ENCODE data around the gene TYMP.

Gene TYMP

DNA sequence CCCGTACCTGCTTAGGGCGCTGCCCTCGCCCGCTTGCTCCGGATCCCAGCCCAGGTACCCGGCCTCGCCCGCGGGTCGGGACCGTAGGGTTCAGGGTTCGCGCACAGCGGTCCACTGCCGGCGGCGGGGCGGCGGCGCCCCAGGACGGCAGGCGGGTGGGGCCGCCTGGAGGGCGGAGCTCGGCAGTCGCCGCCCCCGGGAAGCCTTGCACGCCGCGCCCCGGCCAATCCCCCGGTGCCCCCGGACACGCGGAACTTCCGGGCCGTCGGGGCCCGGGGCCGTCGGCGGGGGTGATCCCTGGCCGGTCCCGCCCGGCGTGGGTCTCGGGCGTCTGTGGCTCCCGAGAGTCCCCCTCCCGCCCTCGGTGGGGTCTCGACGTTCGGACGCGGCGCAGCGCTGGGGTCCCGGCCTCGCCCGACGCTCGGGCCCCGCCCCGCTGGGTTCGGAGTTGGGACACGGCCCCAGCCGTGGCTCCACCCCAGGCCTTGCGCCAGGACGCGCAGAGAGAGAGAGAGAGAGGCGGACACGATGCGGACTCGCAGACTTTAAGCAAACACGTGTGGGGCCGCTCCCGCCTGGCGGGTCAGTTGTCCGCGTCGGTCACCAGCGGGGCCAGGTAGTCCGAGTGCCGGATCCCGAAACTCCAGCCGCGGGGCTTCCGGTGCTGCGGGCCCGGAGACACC lies at the start of gene TYMP:
TSS of gene TYMP (minus strand) at position 116 of the 683 bp plus-strand sequence. CDS start 303 bp downstream, outside the sequence.
- peak; percentile 63 for DNase-seq

- DNase-seq: no peak
Observed at GRCh38 chr22:50578776-50579310, 49.0 kb upstream of the TYMP start.

GRCh38 chr22:50577987-50578775 lies 48.4 kb upstream of the TYMP start, which contains the start of gene CPT1B:
CPT1B (minus strand) TSS chr22:50578427; CDS start chr22:50577915, 512 bp downstream.
- DNase-seq: no peak

- DNase-seq: no peak
Observed at GRCh38 chr22:50577697-50577986, 47.8 kb upstream of the TYMP start.

GRCh38 chr22:50576806-50577696 lies 47.2 kb upstream of the TYMP start:
- DNase-seq: no peak

- peak; percentile 53 for DNase-seq
Observed at GRCh38 chr22:50576070-50576469, 46.3 kb upstream of the TYMP start.

- no peak for DNase-seq
Observed at GRCh38 chr22:50575426-50575941, 45.7 kb upstream of the TYMP start.

- no peak for DNase-seq
Observed at GRCh38 chr22:50574383-50574755, 44.6 kb upstream of the TYMP start.

DNA sequence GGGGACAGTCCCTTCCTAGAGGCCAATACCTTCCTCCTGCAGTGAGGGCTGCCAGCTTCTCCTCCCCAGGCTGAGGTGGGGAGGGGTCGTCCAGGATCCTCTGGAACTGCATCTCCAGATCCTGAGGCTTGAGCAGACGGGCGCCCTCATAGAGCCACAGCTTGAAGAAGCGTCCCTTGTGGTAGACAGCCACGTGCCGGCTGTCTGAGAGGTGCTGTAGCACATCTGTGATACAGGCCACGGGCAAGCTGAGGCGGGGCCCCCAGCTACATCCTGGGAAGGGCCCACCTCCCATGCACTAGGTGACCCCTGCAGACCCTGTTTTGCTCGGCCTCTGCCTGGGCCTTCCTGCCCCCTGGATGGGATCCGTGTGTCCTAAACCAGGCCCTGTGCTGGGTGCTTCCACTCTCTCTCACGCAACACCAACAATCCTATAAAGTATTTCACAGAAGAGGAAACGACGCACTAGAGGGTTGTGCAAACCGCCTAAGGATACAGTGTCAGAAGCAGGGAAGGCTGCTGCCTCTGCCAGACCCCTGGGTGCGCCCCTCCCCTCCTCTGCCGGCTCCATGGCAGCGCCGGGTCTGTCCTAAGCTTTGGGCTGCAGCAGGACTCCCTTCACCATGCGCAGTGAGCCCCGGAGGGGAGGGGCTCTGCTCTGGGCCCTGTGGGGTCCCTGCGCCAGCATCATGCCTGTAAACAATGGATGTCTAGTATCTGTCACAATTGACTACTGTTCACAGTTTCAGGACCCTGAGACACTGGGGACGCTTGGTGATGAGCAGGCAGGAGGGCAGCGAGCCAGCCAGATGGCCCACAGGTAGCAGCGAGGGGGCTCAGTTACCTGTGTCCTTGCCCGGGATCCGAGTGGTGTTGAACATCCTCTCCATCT lies 43.9 kb upstream of the TYMP start:
- no peak for DNase-seq

- no peak for DNase-seq
Observed at GRCh38 chr22:50572965-50573364, 43.2 kb upstream of the TYMP start.

DNA sequence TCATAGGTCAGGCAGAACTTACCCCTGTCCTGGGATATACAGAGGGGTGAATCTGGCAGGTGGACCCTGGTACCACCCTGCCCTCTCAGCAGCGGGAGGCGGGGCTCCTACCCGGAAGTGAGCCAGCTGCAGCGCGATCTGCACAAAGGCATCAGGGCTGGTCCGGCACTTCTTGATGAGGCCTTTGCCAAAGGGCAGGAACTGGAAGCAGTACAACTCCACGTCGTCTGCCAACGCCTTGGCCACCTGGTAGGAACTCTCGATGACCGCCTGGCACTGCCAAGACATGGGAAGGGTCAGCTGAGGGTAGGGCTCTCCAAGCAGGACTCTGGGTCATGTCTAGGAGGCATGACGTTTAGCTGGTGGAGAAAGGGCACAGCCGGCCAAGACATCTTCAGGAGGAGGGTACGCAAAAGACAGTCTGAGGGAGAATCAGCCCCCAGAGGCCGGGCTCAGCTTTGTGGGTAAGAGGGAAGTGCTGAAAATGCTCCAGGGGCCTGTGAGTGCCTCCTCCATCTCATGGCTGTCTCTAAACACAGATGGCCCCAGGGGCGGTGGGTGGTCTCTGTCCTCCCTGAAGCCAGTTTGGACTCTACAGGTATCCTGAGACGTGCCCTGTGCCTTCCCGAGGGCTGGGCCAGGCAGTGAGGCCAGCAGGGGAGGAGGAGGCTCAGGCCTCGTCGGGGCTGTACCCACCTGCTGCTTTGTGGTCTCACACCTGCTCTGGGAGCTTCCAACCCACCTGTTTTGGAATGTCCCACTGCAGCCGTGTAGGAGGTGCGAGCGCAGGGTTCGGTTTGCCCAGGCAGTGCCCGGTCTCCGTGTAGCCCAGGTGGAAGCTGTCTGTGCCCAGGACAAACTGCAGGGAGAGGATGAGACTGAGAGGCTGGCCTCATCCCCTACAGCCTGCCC lies 41.7 kb upstream of the TYMP start:
- DNase-seq: no peak

GRCh38 chr22:50570861-50571260 lies 41.0 kb upstream of the TYMP start:
- no peak for DNase-seq

DNA sequence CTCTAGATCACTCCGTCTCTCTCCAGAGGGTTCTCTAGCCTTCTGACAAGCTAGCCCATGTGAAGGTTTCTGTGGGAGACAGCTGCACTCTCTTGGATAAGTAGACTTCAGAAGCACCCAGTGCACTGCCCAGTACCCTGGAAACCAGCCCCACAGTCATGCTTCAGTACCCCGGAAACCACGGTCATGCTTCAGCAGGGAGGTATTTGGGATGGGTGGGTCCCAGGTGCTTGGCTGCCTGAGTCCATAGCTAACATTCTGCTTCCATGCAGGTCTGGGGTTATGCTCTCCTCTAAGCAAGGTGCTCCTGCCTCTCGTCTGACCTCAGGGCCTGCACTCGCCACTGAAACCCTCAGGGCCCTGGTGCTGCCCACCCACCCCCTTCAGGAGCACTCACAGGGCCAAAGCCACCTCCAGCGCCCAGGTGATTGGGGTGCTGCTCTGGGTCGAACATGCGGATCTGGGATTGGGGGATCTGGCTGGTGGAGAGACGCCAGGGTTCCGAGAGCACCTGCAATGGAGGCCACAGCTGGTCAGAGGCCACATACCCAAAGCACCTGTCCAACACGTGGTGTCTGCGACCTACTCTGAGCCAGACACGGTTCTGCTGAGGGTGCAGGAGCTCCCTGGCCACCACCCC lies 40.2 kb upstream of the TYMP start:
- DNase-seq: no peak

DNA sequence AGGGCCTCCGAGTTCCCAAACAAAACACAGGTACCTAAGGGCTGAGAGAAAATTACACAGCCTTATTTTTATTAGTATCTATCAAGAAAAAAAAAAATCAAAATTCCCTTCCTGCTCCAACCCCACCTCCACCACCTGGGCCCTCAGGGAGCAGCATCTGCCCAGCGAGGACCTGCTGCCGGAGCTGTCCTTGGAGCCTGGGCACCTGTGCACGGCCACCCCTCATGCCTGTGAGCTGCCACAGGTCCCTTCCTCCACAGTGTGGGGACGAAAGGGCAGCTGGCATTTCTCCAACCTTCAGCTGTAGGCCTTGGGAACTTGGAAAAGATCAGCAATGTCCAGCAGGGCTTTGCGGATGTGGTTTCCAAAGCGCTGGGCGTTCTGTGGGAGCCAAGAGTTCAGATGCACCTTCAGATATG lies 39.2 kb upstream of the TYMP start:
- no peak for DNase-seq

DNA sequence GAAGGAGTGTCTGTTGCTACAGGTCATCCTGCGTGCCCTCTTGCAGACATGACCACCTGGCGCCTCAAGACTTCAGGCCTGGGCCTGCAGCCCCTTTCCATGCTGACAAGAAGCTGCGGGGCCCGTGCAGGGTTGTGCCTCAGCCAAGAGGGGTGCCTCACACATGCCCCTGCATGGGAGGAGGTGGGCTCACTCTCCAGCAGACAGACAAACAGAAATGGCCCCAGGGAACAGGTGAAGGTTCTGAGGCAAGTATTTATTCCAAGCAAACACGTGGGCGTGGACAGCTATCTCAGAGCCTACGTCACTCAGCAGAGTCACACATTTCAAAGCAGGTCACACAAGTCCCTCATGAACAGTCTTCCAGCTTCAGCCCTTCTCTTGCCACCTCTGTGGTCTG lies 38.8 kb upstream of the TYMP start:
- DNase-seq: no peak

DNA sequence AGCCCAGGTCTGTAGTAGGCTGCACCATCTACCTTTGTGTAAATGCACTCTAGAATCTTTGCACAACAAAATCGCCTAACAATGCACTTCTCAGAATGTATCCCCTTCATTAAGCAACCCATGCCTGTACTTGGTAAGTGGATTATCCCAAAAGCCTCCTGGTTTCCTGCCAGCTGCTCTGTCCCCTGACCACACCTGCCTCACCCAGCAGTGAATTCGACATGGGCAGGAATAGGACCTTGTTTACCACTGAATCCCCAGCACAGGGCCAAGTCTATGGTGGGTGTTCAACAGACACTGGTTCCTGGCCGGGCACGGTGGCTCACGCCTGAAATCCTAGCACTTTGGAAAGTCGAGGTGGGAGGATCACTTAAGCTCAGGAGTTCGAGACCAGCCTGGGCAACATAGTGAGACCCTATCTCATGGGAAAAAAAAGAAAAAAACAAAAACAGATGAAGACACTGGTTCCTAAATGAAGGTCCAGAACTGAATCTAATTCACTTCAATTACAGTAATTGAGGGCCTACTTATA lies 38.0 kb upstream of the TYMP start:
- DNase-seq: no peak

DNA sequence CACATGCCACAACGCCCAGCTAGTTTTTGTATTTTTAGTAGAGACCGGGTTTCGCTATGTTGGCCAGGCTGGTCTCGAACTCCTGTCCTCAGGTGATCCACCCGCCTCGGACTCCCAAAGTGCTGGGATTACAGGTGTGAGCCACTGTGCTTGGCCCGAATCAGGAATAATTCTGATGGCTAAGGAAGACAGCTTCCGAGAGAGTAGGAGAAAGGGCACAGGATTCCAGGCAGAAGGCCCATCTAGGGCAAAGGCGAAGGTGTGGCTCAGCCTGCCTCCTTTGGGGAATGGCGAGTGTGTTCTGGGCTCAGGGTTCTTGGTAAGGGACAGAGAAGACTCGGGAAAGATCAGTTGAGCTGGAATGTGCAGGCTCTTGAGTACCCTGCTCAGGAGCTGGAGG lies 34.5 kb upstream of the TYMP start:
- DNase-seq: no peak

DNA sequence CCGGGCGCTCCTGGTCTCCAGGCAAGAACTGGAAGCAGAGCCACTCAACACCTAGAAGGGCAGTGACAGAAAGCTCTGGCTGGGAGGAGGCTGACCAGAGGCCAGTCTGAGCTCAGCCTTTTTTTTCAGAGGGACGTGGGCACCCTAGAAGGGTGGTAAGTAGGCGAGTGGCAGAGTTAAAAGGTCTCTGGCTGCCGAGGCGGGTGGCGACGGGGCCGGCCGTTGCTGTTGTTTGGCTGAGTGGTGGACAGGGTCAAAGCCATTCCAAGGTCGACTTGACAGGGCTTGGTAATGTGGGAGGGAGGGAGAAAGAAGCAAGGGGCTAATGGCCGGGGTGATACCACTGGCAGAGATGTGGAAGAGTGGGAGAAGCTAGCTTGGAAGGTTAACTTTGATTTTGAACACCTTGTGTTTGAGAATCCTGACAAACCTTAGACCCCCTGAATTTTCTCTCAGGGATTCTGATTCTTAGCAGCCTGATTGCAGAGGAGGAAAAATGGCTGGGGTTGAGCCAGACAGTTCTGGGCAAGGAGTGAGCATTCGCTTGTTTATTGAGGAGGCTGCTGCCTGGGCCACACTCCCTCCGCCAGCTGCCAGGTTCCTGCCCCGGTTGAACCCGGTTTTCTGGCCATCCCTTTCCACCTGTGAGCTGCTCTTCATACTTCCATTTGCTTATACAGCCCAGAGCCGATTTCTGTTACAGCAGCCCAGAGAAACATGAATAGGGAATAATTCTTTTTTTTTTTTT lies 33.8 kb upstream of the TYMP start:
- DNase-seq: no peak
